Right lobe of liver (tissue), 6 donors: Measurements from ENCODE around the gene A2ML1. TPM values are rescaled to one million over a fixed set of nuclear protein-coding genes. Genes with fewer than 3 reads are reported as not detected.

Source experiments
- ATAC-seq, 4 donors: fragments of 200-7000 bp; cut with Tn5 transposase; one replicate each; pipeline ENCODE4 v1.9.1; 2020; ENCODE audit warnings: mild to moderate bottlenecking in 4 of 4, moderate library complexity in 4 of 4
- DNase-seq, 3 donors: peaks; one replicate each; pipeline ENCODE4 v3.0.0-alpha.2; 2020
- H3K27ac ChIP-seq, 3 donors: fragments of 200-600 bp; one replicate each; pipeline ENCODE4 v1.8.0; 2022
- H3K27me3 ChIP-seq, 2 donors: fragments of 200-600 bp; one replicate each; pipeline ENCODE4 v1.8.0; 2022
- H3K36me3 ChIP-seq, 4 donors: fragments of 200-600 bp; sonication (generic) in 1 of 4; one replicate each; pipeline versions ENCODE4 v1.5.1 to v1.8.0; 2017 to 2022; ENCODE audit warnings: control low read depth in 1 of 4
- H3K4me1 ChIP-seq, 4 donors: fragments of 200-600 bp; sonication (generic) in 1 of 4; one replicate each; pipeline versions ENCODE4 v1.5.1 to v1.8.0; 2017 to 2022; ENCODE audit warnings: control low read depth in 1 of 4
- H3K4me3 ChIP-seq, 3 donors: fragments of 200-600 bp; one replicate each; pipeline ENCODE4 v1.8.0; 2022
- H3K9me3 ChIP-seq, 4 donors: fragments of 200-600 bp; sonication (generic) in 1 of 4; one replicate each; pipeline versions ENCODE4 v1.5.1 to v1.8.0; 2017 to 2022; ENCODE audit warnings: control low read depth in 1 of 4
- CTCF ChIP-seq, 4 donors: fragments of 200-600 bp in 3 of 4; fragments of 450-650 bp in 1 of 4; IDR thresholded peaks; one replicate each; pipeline versions ENCODE4 v1.5.1 to v1.8.0; 2016 to 2022; ENCODE audit warnings: antibody characterized with exemption in 4 of 4, mild to moderate bottlenecking in 2 of 4
- POLR2A ChIP-seq: fragments of 450-650 bp; IDR thresholded peaks from one replicate; pipeline ENCODE4 v1.6.1; 2017; ENCODE audit warnings: antibody characterized with exemption, mild to moderate bottlenecking
- WGBS: methylation state at CpG from one replicate; pipeline ENCODE4 v1.1.6; 2018; ENCODE audit warnings: low coverage, low lambda C conversion rate; ENCODE audit not compliant: insufficient coverage; ENCODE audit errors: missing lambda C conversion rate; 5-methylcytosine and 5-hydroxymethylcytosine counted together
- intact Hi-C, 2 donors: fragments of 100-400 bp; cut with DNase I; formaldehyde crosslinking; loops; one replicate each; pipeline versions ENCODE4 v1.11.2 to v1.14.1; 2022
- total RNA-seq, 6 experiments: library from RNA; depleted of rRNA in 2 of 6; stranded (reverse); fragments of >200 nt in 2 of 6; fragmentation: NEBNext Ultra II Directional in 3 of 6; extraction: Animal tissue kit (Norgen Biotek cat#: 25700) in 3 of 6; gene quantifications; one replicate each; pipeline versions ENCODE4 v1.1.0 to v1.2.4, GENCODE V29; 2016 to 2023
- donor health status: DM: no; HTN: yes; CAD: no.
- donor health status: DM: no; HTN: no; CAD: no.
- donor health status: DM: no; HTN: no; CAD: no.
- donor health status: DM: no; HTN: yes; CAD: no.
- donor health status: DM: no; HTN: yes; CAD: no.

A2ML1 gene
- total RNA-seq, 6 experiments from 2014 or later = 0.07 TPM; not detected in 5

GRCh38 chr12:8907513-8907912, 85.1 kb downstream of the A2ML1 start:
- DNase-seq (no peak), ATAC-seq (no peak)
- H3K4me3 ChIP-seq = no peak overlapping the region
- no peak for TF ChIP-seq CTCF (IDR thresholded peaks at IDR 0.05)
- TF ChIP-seq POLR2A = no peak
- no peaks in the 10 kb centered on the region for H3K4me1 ChIP-seq
- H3K27me3 ChIP-seq = no peaks in the 10 kb centered on the region
- H3K9me3 ChIP-seq = no peaks in the 10 kb centered on the region
- WGBS = 82% methylated on average over 3 of the region's 3 CpGs
- no peaks in the 10 kb centered on the region for H3K36me3 ChIP-seq
- no peak overlapping the region for H3K27ac ChIP-seq
- intact Hi-C loops = no loop called here

- H3K4me3 ChIP-seq = no peak overlapping the region
- DNase-seq = no peak
- H3K9me3 ChIP-seq = no peaks in the 10 kb centered on the region
- no peak for TF ChIP-seq POLR2A
- no peak for TF ChIP-seq CTCF (IDR thresholded peaks at IDR 0.05)
- H3K27me3 ChIP-seq = no peaks in the 10 kb centered on the region
- no peaks in the 10 kb centered on the region for H3K36me3 ChIP-seq
- H3K4me1 ChIP-seq = no peaks in the 10 kb centered on the region
- 68% methylated on average over 5 of the region's 5 CpGs for WGBS
- H3K27ac ChIP-seq = no peak overlapping the region
- no peak for ATAC-seq
- intact Hi-C loops = no loop called here
Observed at GRCh38 chr12:8909752-8910151, 87.3 kb downstream of the A2ML1 start.

- no peaks in the 10 kb centered on the region for H3K36me3 ChIP-seq
- intact Hi-C loops = no loop called here
- DNase-seq (no peak), ATAC-seq (no peak)
- H3K27ac ChIP-seq = no peak overlapping the region
- WGBS = 47% methylated on average over 3 of the region's 3 CpGs
- H3K27me3 ChIP-seq = no peaks in the 10 kb centered on the region
- no peak overlapping the region for H3K4me3 ChIP-seq
- TF ChIP-seq POLR2A (no peak), CTCF (IDR thresholded peaks at IDR 0.05) (no peak)
- no peaks in the 10 kb centered on the region for H3K4me1 ChIP-seq
- no peaks in the 10 kb centered on the region for H3K9me3 ChIP-seq
Observed at GRCh38 chr12:8911606-8912268, 89.3 kb downstream of the A2ML1 start.

GRCh38 chr12:8912914-8913313, 90.5 kb downstream of the A2ML1 start:
- DNase-seq (no peak), ATAC-seq (no peak)
- Histone ChIP-seq H3K27ac (no peak overlapping the region), H3K9me3 (no peaks in the 10 kb centered on the region), H3K27me3 (no peaks in the 10 kb centered on the region), H3K4me1 (no peaks in the 10 kb centered on the region), H3K4me3 (no peak overlapping the region), H3K36me3 (no peaks in the 10 kb centered on the region)
- no peak for TF ChIP-seq POLR2A
- no peak for TF ChIP-seq CTCF (IDR thresholded peaks at IDR 0.05)
- intact Hi-C loops = no loop called here
- 43% methylated on average over 9 of the region's 9 CpGs for WGBS

- H3K9me3 ChIP-seq = no peaks in the 10 kb centered on the region
- no peaks in the 10 kb centered on the region for H3K36me3 ChIP-seq
- 32% methylated on average over 6 of the region's 6 CpGs for WGBS
- ATAC-seq (no peak), DNase-seq (no peak)
- peak overlapping the region; percentile 57 to 73 (median 71) for H3K4me3 ChIP-seq
- no peak for TF ChIP-seq POLR2A
- TF ChIP-seq CTCF (IDR thresholded peaks at IDR 0.05) = no peak
- H3K27ac ChIP-seq = peak overlapping the region in 2 of 3 donors; percentile 36 to 55
- intact Hi-C loops = no loop called here
- no peaks in the 10 kb centered on the region for H3K27me3 ChIP-seq
- H3K4me1 ChIP-seq = no peaks in the 10 kb centered on the region
Observed at GRCh38 chr12:8913702-8914032, 91.2 kb downstream of the A2ML1 start.
